DMS153 treated with DMSO at 0.1 percent for 48 hours (cell line): ENCODE results near the gene ZCCHC2.

Experiments
- DNase-seq: peaks from one replicate; lab custom pipeline; 2025; ENCODE audit not compliant: unreplicated experiment; lab: John Stamatoyannopoulos, UW

The ZCCHC2 gene

DNA sequence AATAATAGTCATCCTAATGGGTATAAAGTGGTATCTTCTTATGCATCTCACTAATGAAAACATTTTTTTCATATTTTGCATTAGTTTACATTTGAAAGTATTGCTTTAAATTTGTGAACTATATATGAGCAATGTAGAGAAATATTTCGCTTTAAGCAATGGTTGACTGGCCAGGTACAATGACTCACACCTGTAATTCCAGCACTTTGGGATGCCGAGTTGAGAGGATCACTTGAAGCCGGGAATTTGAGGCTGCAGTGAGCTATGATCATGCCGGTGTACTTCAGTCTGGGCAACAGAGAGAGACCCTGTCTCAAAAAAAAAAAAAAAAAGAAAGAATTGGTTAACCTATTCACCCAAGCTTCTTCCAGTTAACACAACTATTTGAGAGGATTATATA lies 15.1 kb downstream of the ZCCHC2 start:
- DNase-seq = no peak

DNA sequence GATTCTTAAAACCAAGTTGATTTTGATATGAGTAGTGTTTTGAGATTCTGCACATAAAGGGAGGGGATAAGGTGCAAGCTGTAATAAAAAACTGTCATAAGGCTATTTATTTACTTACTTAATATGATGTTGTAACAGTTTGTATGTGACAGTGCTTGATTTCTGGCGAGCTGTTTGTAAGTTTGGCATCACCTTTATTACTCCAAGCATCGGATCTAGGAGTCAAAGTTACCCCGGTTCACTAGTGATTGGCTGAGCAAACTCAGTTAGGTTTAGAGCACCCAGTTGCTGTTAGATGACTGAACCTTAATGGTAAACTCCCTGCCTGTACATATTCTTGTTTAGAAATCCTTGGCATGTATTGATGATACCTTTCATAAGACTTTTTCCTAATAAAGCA lies 16.1 kb downstream of the ZCCHC2 start:
- DNase-seq = no peak

DNA sequence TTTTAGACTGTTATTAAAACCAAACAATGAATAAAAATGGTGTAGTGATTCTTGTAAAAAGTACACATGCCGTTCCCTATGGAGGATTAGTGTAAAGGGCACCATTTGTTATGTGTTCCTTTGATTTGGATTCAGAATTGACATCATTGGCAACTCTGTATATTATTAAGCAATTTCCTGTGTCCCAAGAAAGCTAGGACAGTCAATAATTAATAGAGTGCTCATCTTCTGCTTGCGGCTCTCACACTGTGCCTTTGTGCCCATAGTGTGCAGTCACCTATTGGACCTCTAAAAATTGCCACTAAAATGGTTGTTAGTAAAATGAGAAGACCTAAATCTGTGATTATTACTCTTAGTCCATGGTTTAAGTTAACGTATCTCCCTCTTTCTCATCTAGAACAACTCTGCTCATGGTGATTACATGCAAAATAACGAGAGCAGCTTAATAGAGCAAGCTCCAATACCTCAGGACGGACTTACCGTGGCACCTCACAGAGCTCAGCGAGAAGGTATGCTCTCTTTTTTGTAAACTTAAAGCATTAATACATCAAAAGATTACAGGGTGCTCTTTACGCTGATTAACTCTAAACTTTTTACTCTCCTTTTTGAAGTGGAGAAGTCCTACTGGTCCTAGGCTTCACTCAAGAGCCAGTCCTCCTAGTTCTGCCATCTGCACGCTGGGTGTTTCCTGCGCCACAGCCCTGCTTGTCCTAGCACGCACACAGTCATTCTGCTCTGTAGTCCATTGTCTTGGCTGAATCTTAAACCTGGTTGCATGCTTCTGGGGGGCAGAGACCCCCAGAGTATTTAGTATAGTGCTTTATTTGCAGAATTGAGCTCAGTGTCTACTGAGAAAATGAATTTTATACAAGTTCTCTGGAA lies 16.7 kb downstream of the ZCCHC2 start:
- no peak for DNase-seq

DNA sequence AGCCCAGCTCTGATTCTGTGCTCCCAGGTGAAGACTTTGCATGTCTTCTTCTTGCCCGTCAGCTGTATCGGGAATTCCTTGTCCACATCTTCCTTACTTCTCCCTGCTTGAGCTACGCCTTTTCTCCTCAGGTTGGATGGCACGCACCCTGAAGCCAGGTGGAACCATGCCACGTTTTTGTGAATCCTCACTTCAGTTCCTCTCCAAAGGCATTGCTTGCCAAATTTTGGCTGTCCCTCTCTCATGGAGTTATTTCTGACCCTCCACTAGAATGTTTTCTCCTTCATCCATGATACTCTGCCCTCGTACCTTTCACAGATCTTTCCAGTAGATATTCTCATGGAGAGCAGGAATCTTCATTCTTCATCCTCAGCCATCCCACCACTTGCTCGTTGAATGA lies 20.2 kb downstream of the ZCCHC2 start:
- DNase-seq = no peak

DNA sequence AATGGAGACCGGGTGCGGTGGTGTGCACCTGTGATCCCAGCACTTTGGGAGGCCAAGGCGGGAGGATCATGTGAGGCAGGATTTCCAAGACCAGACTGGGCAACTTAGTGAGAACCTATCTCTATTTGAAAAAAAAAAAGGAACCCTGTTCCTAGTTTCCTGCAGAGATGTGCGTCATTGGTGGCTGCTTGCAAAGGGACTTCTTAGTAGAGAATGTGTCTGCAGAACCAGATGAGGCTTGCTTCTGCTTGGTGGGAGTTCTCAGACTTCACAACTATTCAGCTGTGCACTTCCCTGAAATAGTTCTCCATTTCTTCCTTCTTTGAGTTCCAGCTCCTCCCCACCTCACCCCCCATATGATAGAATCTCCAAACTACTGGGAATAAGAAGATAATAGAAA lies 22.3 kb downstream of the ZCCHC2 start:
- DNase-seq = no peak

DNA sequence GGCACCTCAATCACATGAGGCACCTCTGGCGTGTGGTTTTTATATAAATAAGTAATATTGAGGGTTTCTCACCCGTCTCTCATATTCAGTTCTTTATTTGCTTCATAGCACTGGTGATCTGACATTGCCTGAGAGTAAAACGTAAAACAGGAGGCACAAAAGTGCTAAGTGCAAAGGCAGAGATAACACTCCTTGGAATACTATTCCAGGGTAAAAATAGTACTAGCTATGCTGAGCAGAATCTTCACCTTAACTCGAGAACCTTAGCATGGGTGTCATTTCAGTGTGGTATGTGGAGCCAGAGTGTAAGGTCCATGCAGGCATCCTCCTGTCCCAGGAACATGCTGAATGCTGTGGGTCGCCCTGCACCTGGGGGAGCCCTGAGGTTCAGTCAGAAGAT lies 26.9 kb downstream of the ZCCHC2 start:
- DNase-seq = no peak

DNA sequence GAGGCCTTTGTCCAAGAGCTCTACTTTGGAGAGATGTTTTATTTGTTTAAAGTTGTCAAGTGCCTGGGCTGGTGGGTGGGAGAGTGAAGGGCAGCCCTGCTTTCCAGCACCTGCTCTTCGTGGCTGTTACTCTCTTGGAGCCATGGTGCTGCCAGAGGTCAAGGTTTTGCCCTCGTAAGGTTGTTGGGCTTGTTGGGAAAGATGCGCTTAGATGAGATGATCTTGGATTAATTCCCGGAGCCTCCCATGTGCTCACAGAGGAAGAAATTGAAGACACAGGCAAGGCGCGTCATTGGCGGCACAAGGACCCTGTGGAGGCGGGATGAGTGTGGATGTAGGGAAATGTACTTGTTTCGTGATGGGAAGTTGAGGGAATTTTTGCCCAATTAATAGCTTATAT lies 27.9 kb downstream of the ZCCHC2 start:
- no peak for DNase-seq

DNA sequence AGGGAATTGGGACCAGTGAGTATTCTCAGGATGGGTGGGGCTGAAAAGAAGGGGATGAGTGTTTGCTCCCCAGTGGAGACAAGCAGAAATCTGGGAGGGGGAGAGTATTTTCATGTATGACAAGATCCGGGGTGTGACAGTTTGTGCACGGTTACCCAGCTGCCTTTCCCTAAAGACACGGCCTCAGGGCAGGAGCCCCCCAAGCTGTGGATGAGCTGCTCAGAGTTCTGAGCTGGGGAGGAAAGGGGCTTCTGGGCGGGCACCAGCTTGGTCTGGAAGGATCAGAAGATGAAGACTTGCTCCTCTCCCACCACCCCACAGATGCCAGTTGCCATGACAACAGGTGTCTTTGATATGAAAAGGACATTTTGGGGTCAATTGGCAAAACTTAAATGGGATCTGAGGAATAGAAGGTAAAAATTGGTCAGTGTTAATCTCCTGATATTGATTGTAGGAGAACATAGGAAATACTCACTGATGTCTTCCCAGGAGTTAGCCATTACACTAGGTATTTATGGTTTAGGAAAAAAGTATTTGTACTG lies 29.2 kb downstream of the ZCCHC2 start:
- no peak for DNase-seq

DNA sequence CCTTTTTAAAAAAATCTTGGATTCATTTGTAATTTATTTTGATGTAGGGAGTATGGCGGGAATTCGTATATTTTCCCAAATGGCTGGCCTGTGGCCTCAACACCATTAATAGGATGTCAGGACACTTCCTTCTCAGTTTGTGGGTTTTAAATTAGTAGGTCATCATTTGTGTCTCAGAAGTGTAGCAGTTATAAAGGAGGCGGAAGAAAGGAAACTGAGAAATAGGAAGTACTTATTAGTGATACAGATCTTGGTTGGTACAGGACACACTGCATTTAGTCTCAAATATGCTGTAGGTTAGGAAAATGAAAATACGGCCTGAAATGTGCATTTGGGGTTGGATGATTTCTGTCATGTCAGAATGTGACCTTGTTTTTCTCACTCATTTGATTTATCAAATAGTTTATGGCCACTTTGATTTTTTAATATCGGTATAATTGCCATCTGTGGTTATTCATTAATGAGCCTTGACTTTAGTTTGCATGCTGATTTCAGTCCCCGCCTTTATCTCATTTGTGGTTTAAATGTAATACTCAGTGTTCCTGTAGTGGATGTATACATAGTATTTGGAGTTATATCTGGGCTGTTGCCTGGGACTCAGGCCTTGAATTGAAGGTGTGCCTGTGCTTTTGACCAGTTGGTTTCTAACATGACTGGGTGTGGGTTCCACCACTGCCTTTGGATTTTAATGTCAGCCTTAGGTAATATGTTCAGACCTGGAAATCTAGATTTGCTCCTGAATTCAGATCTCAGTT lies 31.4 kb downstream of the ZCCHC2 start:
- no peak for DNase-seq

DNA sequence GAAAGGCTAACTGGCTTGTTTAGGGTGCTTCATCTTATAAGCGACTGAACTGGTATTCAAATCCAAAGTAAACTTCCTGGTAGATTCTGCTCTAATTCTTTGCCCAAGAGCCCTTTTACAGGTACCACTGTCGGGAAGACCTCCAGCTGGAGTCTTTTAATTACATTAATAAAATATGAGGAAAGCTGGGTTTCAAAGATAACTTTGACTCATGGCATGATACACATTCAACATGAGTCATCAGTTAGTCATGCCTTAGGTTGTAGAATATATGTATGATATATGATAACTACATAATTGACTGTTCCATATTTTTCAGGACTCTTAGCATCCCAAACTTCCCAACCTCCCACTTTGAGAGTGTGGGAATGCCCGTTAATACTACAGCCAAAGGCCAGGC lies 32.3 kb downstream of the ZCCHC2 start:
- no peak for DNase-seq

DNA sequence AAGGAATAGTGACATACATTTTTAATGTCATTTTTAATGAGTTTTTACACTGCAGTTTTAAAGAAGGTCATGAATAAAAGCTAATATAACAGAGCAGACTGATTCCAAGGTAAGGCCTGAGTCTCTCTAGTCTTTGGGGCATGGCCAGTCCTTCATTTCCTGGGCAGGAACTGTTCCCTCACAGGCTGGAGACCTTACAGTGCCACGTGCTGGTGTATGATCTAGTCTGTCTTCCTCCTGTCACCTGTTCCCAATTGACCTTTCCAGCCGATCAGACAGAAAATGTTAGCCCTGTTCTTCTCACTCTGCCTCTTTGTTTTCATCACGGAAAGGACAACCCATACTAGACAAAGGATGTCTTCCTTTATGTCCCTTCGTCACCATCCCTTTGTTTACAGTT lies 33.6 kb downstream of the ZCCHC2 start:
- no peak for DNase-seq

DNA sequence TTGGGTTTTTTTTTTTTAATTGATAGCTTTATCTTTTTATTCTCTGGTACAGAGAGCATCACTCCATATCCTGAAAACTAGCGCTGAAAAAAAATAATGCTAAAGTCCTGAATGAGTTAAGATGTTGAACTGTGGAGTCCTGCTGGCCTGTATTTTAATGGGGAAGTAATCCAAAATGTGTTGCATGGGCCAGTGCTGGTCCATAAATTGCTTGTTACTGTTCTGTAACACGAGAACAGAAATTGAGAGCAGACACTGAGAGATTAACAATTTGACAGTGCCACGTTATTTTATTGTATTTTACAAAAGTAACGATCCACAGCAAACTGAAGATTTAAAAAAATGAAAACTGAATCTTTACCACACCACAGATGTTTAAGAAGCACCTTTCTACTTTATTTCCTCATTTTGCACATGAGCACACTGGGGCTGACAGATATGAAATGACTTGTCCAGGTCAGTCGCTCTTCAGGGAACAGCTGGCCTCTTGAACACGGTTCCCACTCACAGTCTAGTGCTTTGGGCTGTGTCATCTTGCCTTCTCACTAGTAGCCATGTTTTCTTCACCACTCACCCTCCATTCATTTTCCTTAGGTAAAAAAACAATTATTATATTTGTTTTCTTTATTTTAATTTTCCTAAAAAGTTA lies 35.3 kb downstream of the ZCCHC2 start:
- DNase-seq = no peak

DNA sequence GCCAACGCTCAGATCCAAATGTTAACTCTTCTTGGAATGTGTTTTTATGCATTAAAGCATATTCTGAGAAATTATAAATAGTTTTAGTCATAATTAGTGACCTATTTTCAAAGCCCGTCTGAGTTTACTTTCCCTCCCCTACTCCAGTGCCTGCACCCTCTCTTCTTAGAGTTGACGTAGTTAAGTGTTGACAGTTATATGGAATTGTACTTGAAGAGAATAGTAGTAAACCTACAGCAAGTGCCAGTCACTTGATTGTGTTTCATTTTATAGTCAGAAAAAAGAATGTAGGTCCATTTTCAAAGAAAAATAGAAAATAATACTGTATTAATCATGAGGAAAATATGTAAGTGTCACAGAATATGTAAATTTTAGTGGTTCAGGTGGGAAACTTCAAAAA lies 41.2 kb downstream of the ZCCHC2 start:
- DNase-seq = no peak

DNA sequence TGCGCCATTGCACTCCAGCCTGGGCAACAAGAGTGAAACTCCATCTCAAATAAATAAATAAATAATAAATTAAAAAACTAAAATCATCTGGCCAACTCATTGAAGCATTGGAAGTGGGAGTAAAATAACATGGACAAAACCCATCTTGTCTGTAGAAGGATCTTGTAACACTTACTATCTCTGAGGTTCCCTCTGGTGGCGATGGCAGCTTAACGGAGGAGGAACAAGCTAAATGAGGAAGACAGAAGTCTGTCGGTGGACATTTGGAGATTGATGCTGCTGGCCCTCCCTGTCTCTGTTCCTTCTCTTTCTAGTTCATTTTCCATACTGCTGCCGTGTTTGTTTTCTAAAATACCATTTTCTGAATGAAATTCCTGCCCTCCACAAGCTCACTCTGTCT lies 43.4 kb downstream of the ZCCHC2 start:
- no peak for DNase-seq

DNA sequence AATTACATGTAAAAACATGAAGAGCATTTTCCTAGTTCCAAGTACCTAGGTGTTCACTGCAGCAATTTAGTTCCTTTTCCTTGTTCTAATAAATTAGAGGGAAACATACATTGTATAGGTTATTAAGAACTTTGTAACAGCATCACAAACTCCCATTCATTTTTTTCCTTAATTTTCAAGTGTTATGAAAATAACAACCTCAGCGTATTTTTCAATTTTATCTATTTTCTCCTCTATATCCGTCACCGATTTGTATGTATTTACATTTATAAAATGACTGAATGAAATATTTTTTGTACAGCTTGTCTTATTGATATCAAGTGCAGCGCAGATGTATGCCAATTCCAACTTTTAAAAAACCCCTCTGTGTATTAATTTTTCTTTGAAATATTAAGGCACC lies 44.0 kb downstream of the ZCCHC2 start:
- DNase-seq = no peak

DNA sequence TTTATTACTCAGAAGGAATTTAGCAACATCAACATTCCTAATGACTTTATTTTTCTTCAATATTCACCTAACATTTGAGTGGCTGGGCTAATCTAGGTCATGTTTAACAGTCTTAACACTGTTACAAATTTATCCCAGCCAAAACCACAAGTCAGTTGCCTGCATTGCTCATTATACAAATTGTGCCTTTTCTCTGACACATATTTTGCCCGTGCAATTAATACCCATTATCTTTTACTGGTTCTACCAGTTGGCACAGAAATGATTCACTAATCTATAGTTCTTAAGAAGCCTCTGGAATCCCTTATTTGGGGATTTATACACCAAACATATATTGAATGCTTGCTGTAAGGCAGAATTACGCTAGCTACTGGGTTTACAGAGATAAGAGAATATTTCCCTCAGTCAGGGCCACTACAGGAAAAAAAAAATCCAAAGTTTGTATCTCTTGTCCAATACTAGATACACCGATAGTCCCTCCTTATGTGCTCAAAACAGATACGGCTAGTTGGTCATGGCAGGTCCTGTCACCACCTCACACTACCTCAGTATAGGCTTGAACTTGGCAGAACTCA lies 46.3 kb downstream of the ZCCHC2 start:
- DNase-seq = no peak

DNA sequence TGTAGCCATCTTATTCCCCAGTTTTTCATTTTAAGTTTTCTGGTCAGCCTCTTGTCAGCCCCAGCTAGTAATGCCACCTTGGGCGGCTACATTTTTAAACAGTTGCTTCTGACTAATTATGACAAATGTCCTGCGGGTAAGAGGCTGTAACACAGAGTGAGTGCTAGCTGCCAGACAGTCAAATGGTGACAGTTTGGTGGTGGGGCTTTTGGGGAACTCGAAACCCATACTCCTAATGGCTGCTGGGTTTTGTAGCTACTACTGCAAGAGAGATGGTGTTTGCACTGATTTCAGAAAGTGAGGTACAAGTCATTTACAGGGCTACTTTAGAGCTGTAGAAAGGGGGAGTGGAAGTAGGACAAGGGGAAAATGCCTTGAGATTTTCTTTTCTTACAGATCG lies 48.2 kb downstream of the ZCCHC2 start:
- DNase-seq = no peak

DNA sequence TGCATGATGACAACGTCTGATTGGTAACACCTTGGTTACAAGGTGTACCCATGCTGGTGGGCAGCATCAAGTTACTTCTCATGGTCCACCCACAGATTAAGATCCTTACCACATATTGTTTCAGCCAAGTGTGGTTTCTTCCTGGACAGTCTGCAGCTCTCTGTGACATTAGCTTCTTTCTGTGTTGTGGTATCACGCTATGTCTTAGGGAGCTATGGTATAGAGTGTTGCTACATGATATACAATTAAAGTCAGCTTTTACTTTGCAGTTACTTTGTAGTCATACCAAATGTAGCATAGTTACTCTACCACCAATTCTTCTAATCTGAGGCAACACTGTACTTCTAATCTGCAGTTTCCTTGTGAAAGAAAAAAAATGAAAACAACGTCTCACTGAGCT lies 48.8 kb downstream of the ZCCHC2 start:
- no peak for DNase-seq

DNA sequence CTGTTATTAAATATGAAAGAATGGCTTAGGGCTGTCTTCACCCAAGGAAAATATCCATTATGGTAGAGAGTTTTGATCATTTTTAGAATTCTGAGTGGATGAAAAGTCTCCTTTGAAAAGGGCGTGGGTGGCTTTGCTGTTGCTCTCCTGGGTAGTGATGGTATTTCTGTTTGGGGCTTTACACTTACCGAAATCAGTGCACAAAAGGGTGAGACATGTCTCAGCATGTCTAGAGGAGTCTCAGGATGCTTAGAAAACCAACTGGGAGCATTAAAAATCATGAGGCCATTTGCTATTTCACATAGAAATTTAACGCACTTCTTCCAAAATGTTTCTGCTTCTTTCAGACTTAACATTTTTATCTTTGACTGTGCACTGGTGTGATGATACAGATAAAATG lies 49.6 kb downstream of the ZCCHC2 start:
- no peak for DNase-seq

DNA sequence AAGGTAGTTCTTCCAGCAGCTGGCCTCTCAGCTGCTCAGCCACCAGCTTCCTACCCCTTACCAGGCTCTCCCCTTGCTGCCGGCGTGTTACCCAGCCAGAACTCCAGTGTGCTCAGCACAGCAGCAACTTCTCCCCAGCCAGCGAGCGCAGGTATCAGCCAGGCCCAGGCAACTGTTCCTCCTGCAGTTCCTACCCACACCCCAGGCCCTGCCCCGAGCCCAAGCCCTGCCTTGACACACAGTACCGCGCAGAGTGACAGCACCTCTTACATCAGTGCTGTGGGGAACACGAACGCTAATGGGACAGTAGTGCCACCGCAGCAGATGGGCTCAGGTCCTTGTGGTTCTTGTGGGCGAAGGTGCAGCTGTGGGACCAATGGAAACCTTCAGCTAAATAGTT lies 52.0 kb downstream of the ZCCHC2 start:
- DNase-seq = no peak

DNA sequence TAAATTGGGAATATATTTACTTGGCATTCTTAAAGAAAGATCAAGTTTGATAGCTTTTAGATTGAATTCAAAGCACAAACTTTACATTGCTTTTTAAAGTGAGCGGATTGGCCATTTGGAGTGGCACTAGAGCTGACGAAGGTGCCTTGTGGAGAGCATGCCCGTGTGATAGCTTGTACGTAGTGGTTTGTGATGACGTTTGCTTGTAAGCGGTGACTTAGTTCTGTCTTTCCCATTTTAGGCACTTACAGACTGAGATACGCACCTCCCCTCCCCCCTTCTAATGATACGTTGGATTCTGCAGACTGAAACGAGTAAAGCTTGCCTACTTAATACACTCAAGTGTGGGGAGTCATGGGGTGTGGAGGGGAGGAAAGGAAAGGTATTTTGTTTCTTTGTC lies 53.4 kb downstream of the ZCCHC2 start:
- DNase-seq = no peak
